ENCODE results near the gene NPY2R.

NPY2R gene

GRCh38 chr4:155252327-155252726, 43.9 kb downstream of the NPY2R start:
- DNase-seq = no peak

- no peak for DNase-seq
Measured at GRCh38 chr4:155263480-155263879, 55.0 kb downstream of the NPY2R start.

- DNase-seq = no peak
Measured at GRCh38 chr4:155265113-155265512, 56.7 kb downstream of the NPY2R start.

All from NCI-H2171 treated with DMSO at 0.1 percent for 48 hours (cell line).